ENCODE results near the gene AVPR2.

GRCh38 chrX:153926552-153926857, 22.0 kb downstream of the AVPR2 start:
- no peak for TF ChIP-seq ZNF362 (tag by site-specific recombination; IDR thresholded peaks at IDR 0.05)
- TF ChIP-seq YY1 (tag by site-specific recombination; IDR thresholded peaks at IDR 0.05): no peak
- TF ChIP-seq ZNF324 (tag by site-specific recombination; IDR thresholded peaks at IDR 0.05): no peak
- TF ChIP-seq, protein P1, sequence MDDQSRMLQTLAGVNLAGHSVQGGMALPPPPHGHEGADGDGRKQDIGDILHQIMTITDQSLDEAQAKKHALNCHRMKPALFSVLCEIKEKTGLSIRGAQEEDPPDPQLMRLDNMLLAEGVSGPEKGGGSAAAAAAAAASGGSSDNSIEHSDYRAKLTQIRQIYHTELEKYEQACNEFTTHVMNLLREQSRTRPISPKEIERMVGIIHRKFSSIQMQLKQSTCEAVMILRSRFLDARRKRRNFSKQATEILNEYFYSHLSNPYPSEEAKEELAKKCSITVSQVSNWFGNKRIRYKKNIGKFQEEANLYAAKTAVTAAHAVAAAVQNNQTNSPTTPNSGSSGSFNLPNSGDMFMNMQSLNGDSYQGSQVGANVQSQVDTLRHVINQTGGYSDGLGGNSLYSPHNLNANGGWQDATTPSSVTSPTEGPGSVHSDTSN (CRISPR knock-in tag; IDR thresholded peaks at IDR 0.05): no peak
- TF ChIP-seq ZNF747 (tag by site-specific recombination; IDR thresholded peaks at IDR 0.05): no peak
- TF ChIP-seq SP2 (tag by site-specific recombination; IDR thresholded peaks at IDR 0.05): no peak
- no peak for TF ChIP-seq ZNF830 (tag by site-specific recombination; IDR thresholded peaks at IDR 0.05; ENCODE audit: low read depth)
- no peak for TF ChIP-seq ZNF350 (tag by site-specific recombination; IDR thresholded peaks at IDR 0.05)
